Parathyroid adenoma (tissue), 2 donors: ENCODE data around the gene TAF4.

Experiments
- H2AFZ ChIP-seq: fragments of 300-600 bp; sonication (generic); one replicate; pipeline ENCODE4 v1.7.0; 2017; ENCODE audit warnings: antibody characterized with exemption, mild to moderate bottlenecking
- H3K27ac ChIP-seq: fragments of 300-600 bp; sonication (generic); one replicate; pipeline ENCODE4 v1.7.0; 2017
- H3K27me3 ChIP-seq: fragments of 300-600 bp; sonication (generic); one replicate; pipeline ENCODE4 v1.7.0; 2017; ENCODE audit warnings: low read length; ENCODE audit not compliant: control insufficient read depth, insufficient read depth
- H3K36me3 ChIP-seq: fragments of 300-600 bp; sonication (generic); one replicate; pipeline ENCODE4 v1.7.0; 2017; ENCODE audit warnings: low read length; ENCODE audit not compliant: control insufficient read depth, insufficient read depth
- H3K4me1 ChIP-seq: fragments of 300-600 bp; sonication (generic); one replicate; pipeline ENCODE4 v1.7.0; 2017; ENCODE audit warnings: control low read depth
- H3K4me2 ChIP-seq: fragments of 300-600 bp; sonication (generic); one replicate; pipeline ENCODE4 v1.7.0; 2017; ENCODE audit warnings: low read length
- H3K4me3 ChIP-seq: fragments of 300-600 bp; sonication (generic); one replicate; pipeline ENCODE4 v1.7.0; 2017; ENCODE audit warnings: low read depth, low read length
- H3K79me2 ChIP-seq: fragments of 300-600 bp; sonication (generic); one replicate; pipeline ENCODE4 v1.7.0; 2017; ENCODE audit warnings: control low read depth
- H3K9ac ChIP-seq: fragments of 300-600 bp; sonication (generic); one replicate; pipeline ENCODE4 v1.7.0; 2017; ENCODE audit warnings: mild to moderate bottlenecking
- H3K9me3 ChIP-seq: fragments of 300-600 bp; sonication (generic); one replicate; pipeline ENCODE4 v1.7.0; 2017; ENCODE audit warnings: low read length; ENCODE audit not compliant: control insufficient read depth
- CTCF ChIP-seq: fragments of 300-600 bp; sonication (generic); IDR thresholded peaks from one replicate; pipeline ENCODE4 v1.7.0; 2017; ENCODE audit warnings: antibody characterized with exemption, mild to moderate bottlenecking
- donor health status: primary hyperparathyroidism.

TAF4 gene

GRCh38 chr20:61937146-61937962 is 128.3 kb downstream of the TAF4 start:
- Histone ChIP-seq H3K4me1 (no peaks in the 10 kb centered on the region), H3K27me3 (peaks cover 4% of the 10 kb centered on the region), H3K27ac (no peak overlapping the region), H3K36me3 (no peaks in the 10 kb centered on the region), H3K79me2 (no peaks in the 10 kb centered on the region), H3K4me3 (no peak overlapping the region), H3K9me3 (no peaks in the 10 kb centered on the region), H3K9ac (no peak overlapping the region), H3K4me2 (no peak overlapping the region), H2AFZ (no peak overlapping the region)
- no peak for TF ChIP-seq CTCF

- Histone ChIP-seq H3K4me2 (no peak overlapping the region), H3K27me3 (peaks cover 4% of the 10 kb centered on the region), H2AFZ (no peak overlapping the region), H3K4me3 (no peak overlapping the region), H3K27ac (no peak overlapping the region), H3K9ac (no peak overlapping the region), H3K79me2 (no peaks in the 10 kb centered on the region), H3K36me3 (no peaks in the 10 kb centered on the region), H3K9me3 (no peaks in the 10 kb centered on the region), H3K4me1 (no peaks in the 10 kb centered on the region)
- no peak for TF ChIP-seq CTCF
These were observed 129.0 kb downstream of the TAF4 start for GRCh38 chr20:61936701-61937131.

- Histone ChIP-seq H3K27ac (no peak overlapping the region), H3K4me1 (no peaks in the 10 kb centered on the region), H3K9me3 (no peaks in the 10 kb centered on the region), H3K4me2 (no peak overlapping the region), H3K9ac (no peak overlapping the region), H2AFZ (no peak overlapping the region), H3K79me2 (no peaks in the 10 kb centered on the region), H3K27me3 (peaks cover 4% of the 10 kb centered on the region), H3K4me3 (no peak overlapping the region), H3K36me3 (no peaks in the 10 kb centered on the region)
- TF ChIP-seq CTCF: no peak
These were observed 129.6 kb downstream of the TAF4 start for GRCh38 chr20:61935926-61936700.

DNA sequence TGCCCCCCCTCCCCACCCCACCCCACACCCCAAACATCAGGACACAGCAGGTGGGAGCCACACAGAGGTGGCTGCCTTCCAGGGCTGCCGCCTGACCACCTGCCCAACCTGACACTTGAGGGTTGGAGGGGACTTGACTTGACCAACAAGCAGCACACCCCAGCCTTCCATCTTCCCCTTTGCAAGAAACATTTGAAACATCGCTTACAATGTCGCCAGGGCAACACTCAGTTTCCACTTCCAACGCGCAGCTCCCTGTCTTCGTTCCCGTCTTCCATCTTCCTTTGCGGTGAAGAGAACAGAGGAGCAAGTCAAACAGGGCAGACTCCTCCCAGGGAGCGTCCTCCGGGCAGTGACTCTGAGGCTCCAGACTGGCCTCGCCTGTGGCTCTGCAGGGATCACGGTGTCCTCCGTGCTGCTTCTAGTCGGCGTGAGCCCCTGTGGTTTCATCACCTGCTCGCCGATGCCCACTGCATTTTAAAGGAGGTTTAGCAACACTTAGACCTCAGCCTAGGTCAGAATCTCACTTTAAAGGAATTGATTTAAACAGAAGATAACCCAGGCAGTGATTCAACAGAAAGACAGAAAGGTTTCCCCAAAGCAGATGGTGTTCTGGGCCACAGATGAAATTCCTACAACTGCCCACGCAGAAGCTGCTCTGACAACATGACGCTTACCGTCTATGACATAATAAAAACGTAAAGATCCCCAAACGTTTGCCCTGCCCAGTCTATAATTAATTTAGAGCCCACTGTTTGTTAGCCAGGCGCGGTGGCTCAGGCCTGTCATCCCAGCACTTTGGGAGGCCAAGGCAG is 130.8 kb downstream of the TAF4 start:
- Histone ChIP-seq H3K27me3 (peaks cover 4% of the 10 kb centered on the region), H3K4me2 (no peak overlapping the region), H3K36me3 (no peaks in the 10 kb centered on the region)

More for the DNA sequence above, 130.8 kb downstream of the TAF4 start:
- H3K4me1 ChIP-seq: no peaks in the 10 kb centered on the region
- TF ChIP-seq CTCF: no peak
- no peaks in the 10 kb centered on the region for H3K79me2 ChIP-seq
- no peak overlapping the region for H3K9ac ChIP-seq
- H3K9me3 ChIP-seq: no peaks in the 10 kb centered on the region
- no peak overlapping the region for H3K27ac ChIP-seq
- no peak overlapping the region for H3K4me3 ChIP-seq
- H2AFZ ChIP-seq: no peak overlapping the region
